DND-41 (cell line): ENCODE results near the gene GRPEL1.

Source experiments
- ATAC-seq: fragments of 200-7000 bp; cut with Tn5 transposase; 3 replicates; pipeline ENCODE4 v1.9.1; 2021; ENCODE audit warnings: low read depth; ENCODE audit not compliant: insufficient read depth
- DNase-seq: peaks from one replicate; pipeline ENCODE4 v3.0.0-alpha.2; 2020
- H2AFZ ChIP-seq: 2 replicates; pipeline ENCODE4 v1.6.0; 2012; ENCODE audit warnings: low read depth, low read length
- H3K27ac ChIP-seq: 2 replicates; pipeline ENCODE4 v1.5.1; 2012; ENCODE audit warnings: low read length, inconsistent platforms
- H3K27me3 ChIP-seq: fragments of 200-600 bp; sonication (generic); 2 replicates; pipeline ENCODE4 v1.6.0; 2012; ENCODE audit warnings: low read length, mild to moderate bottlenecking, inconsistent platforms; ENCODE audit not compliant: insufficient read depth, poor library complexity
- H3K36me3 ChIP-seq: 2 replicates; pipeline ENCODE4 v1.5.1; 2012; ENCODE audit warnings: low read length, inconsistent platforms; ENCODE audit not compliant: insufficient read depth
- H3K4me1 ChIP-seq: 2 replicates; pipeline ENCODE4 v1.5.1; 2012; ENCODE audit warnings: mild to moderate bottlenecking, low read length; ENCODE audit not compliant: insufficient read depth
- H3K4me2 ChIP-seq: 2 replicates; pipeline ENCODE4 v1.6.0; 2012; ENCODE audit warnings: mild to moderate bottlenecking, moderate library complexity, low read length, inconsistent platforms; ENCODE audit not compliant: insufficient read depth
- H3K4me3 ChIP-seq, 2 experiments: fragments of 200-600 bp in 1 of 2; shearing (Covaris generic) in 1 of 2; 2 replicates each; pipeline ENCODE4 v1.5.1; 2012 to 2016; ENCODE audit warnings: inconsistent platforms in 2 of 2, low read length in 2 of 2, mild to moderate bottlenecking in 2 of 2, low read depth in 1 of 2, moderate library complexity in 1 of 2
- H3K79me2 ChIP-seq: 2 replicates; pipeline ENCODE4 v1.6.0; 2012; ENCODE audit warnings: low read length, inconsistent platforms; ENCODE audit not compliant: insufficient read depth
- H3K9ac ChIP-seq: 2 replicates; pipeline ENCODE4 v1.6.0; 2012; ENCODE audit warnings: low read depth, mild to moderate bottlenecking, inconsistent platforms, low read length, moderate library complexity
- H3K9me3 ChIP-seq: 2 replicates; pipeline ENCODE4 v1.5.1; 2012; ENCODE audit warnings: low read length, moderate library complexity, mild to moderate bottlenecking, inconsistent platforms; ENCODE audit not compliant: insufficient read depth, severe bottlenecking
- H4K20me1 ChIP-seq: 2 replicates; pipeline ENCODE4 v1.6.0; 2012; ENCODE audit warnings: low read length; ENCODE audit not compliant: insufficient read depth
- EZH2 ChIP-seq: IDR thresholded peaks from 3 replicates; pipeline ENCODE4 v1.6.1; 2012; ENCODE audit warnings: borderline replicate concordance, low read depth, mild to moderate bottlenecking, moderate library complexity, low read length, inconsistent platforms; ENCODE audit not compliant: severe bottlenecking
- TF ChIP-seq, protein P1 (sequence below): IDR thresholded peaks from 2 replicates; pipeline ENCODE4 v1.5.1; 2012; ENCODE audit warnings: borderline replicate concordance, low read length, moderate library complexity, mild to moderate bottlenecking; ENCODE audit not compliant: poor library complexity, severe bottlenecking; ENCODE audit errors: extremely low read depth

GRPEL1 gene

DNA sequence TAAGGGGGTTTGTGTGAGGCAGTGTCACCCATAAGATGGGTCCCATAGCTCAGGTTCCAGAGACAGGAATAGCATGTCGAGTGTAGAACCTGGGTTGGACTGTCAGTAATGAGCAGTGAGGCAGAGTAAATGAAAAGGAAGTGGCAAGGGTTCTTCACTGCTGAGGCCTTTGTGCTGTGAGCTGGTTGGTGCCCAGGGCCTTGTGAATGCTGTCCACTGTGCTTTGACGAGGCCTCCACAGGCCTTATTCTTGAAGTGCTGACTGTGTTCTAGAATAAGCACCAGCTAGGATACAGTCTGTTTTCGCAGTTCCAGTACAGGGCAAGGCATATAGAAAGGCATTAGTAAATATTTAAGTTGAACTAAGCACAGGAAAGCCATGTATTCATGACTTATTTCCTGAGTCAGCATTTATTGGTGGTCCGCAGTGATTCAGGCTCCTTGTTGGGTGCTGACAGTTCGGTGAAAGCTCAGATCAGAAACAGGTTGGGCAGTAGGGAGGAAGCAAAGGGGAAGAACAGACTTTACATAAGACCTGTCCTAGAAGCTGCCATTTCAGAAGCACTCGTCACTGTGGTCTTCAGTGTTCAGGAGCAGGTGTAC lies 50.3 kb downstream of the GRPEL1 start:
- no peak overlapping the region for H3K27ac ChIP-seq
- H2AFZ ChIP-seq = no peak overlapping the region
- H3K4me2 ChIP-seq = no peak overlapping the region
- H3K27me3 ChIP-seq = no peaks in the 10 kb centered on the region
- DNase-seq = no peak
- no peaks in the 10 kb centered on the region for H3K9me3 ChIP-seq
- no peaks in the 10 kb centered on the region for H3K79me2 ChIP-seq
- H3K4me1 ChIP-seq = no peaks in the 10 kb centered on the region
- TF ChIP-seq EZH2 = no peak
- TF ChIP-seq, protein P1, sequence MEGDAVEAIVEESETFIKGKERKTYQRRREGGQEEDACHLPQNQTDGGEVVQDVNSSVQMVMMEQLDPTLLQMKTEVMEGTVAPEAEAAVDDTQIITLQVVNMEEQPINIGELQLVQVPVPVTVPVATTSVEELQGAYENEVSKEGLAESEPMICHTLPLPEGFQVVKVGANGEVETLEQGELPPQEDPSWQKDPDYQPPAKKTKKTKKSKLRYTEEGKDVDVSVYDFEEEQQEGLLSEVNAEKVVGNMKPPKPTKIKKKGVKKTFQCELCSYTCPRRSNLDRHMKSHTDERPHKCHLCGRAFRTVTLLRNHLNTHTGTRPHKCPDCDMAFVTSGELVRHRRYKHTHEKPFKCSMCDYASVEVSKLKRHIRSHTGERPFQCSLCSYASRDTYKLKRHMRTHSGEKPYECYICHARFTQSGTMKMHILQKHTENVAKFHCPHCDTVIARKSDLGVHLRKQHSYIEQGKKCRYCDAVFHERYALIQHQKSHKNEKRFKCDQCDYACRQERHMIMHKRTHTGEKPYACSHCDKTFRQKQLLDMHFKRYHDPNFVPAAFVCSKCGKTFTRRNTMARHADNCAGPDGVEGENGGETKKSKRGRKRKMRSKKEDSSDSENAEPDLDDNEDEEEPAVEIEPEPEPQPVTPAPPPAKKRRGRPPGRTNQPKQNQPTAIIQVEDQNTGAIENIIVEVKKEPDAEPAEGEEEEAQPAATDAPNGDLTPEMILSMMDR = no peak
- peaks cover 3% of the 10 kb centered on the region for H4K20me1 ChIP-seq
- H3K4me3 ChIP-seq = no peak overlapping the region
- H3K36me3 ChIP-seq = peaks cover 87% of the 10 kb centered on the region
- ATAC-seq = no peak
- no peak overlapping the region for H3K9ac ChIP-seq

- peaks cover 3% of the 10 kb centered on the region for H4K20me1 ChIP-seq
- no peak overlapping the region for H3K27ac ChIP-seq
- ATAC-seq (no peak), DNase-seq (no peak)
- H3K9me3 ChIP-seq = no peaks in the 10 kb centered on the region
- no peak overlapping the region for H3K4me2 ChIP-seq
- TF ChIP-seq EZH2 = no peak
- TF ChIP-seq, protein P1 = no peak
- peaks cover 85% of the 10 kb centered on the region for H3K36me3 ChIP-seq
- no peaks in the 10 kb centered on the region for H3K27me3 ChIP-seq
- H3K79me2 ChIP-seq = no peaks in the 10 kb centered on the region
- no peaks in the 10 kb centered on the region for H3K4me1 ChIP-seq
- H2AFZ ChIP-seq = no peak overlapping the region
- no peak overlapping the region for H3K4me3 ChIP-seq
- no peak overlapping the region for H3K9ac ChIP-seq
Measured at GRCh38 chr4:7016512-7016911, 51.4 kb downstream of the GRPEL1 start.

- no peaks in the 10 kb centered on the region for H3K9me3 ChIP-seq
- ATAC-seq (no peak), DNase-seq (no peak)
- TF ChIP-seq, protein P1 = no peak
- TF ChIP-seq EZH2 = no peak
- no peaks in the 10 kb centered on the region for H3K79me2 ChIP-seq
- H3K27ac ChIP-seq = no peak overlapping the region
- peaks cover 3% of the 10 kb centered on the region for H4K20me1 ChIP-seq
- H2AFZ ChIP-seq = no peak overlapping the region
- H3K4me2 ChIP-seq = no peak overlapping the region
- peaks cover 88% of the 10 kb centered on the region for H3K36me3 ChIP-seq
- no peak overlapping the region for H3K9ac ChIP-seq
- H3K4me1 ChIP-seq = no peaks in the 10 kb centered on the region
- no peaks in the 10 kb centered on the region for H3K27me3 ChIP-seq
- no peak overlapping the region for H3K4me3 ChIP-seq
Measured at GRCh38 chr4:7016086-7016485, 51.8 kb downstream of the GRPEL1 start.
